HG03469 (cell line): Measurements from ENCODE around the gene OR2H2.

ENCODE experiments used
- ATAC-seq: cut with Tn5 transposase; IDR thresholded peaks from one replicate; pipeline ENCODE4 v1.9.1; 2021; ENCODE audit warnings: mild to moderate bottlenecking, moderate library complexity, moderate number of reproducible peaks; ENCODE audit not compliant: unreplicated experiment

OR2H2 gene

GRCh38 chr6:29627755-29628418 is 43.0 kb downstream of the OR2H2 start:
- no peak for ATAC-seq

GRCh38 chr6:29628419-29629281 is 43.7 kb downstream of the OR2H2 start:
- no peak for ATAC-seq

GRCh38 chr6:29629571-29629970 is 44.6 kb downstream of the OR2H2 start:
- ATAC-seq: no peak

GRCh38 chr6:29630315-29630714 is 45.4 kb downstream of the OR2H2 start:
- ATAC-seq: no peak

GRCh38 chr6:29631209-29631810 is 46.4 kb downstream of the OR2H2 start:
- ATAC-seq: no peak

- ATAC-seq: no peak
These were observed 47.2 kb downstream of the OR2H2 start for GRCh38 chr6:29631860-29632731.

GRCh38 chr6:29632789-29633533 is 48.0 kb downstream of the OR2H2 start, which contains the start of gene GABBR1:
Gene GABBR1, minus strand, starts transcription at chr6:29633183. Its CDS starts 798 bp downstream, at chr6:29632385.
- no peak for ATAC-seq

- no peak for ATAC-seq
These were observed 48.6 kb downstream of the OR2H2 start for GRCh38 chr6:29633534-29633905.

- no peak for ATAC-seq
These were observed 52.3 kb downstream of the OR2H2 start for GRCh38 chr6:29637247-29637646.
